GM13977 (cell line): ENCODE results near the gene SUSD6.

Experiments used
- DNase-seq: peaks from one replicate; pipeline ENCODE4 v3.0.0; 2012; ENCODE audit warnings: low spot score
- CTCF ChIP-seq: IDR thresholded peaks from 2 replicates; pipeline ENCODE4 v1.5.1; 2012; ENCODE audit warnings: mild to moderate bottlenecking, control low read depth; ENCODE audit not compliant: insufficient read depth; ENCODE audit errors: extremely low read depth, missing control alignments
- in situ Hi-C: fragments of 300-500 bp; cut with MboI; formaldehyde crosslinking; loops from one replicate; pipeline ENCODE4 v1.12.0; 2022; ENCODE audit warnings: low sequenced_read_pairs, low pct_unique_long_range_greater_than_20kb, mixed read lengths, inconsistent platforms; ENCODE audit not compliant: unreplicated experiment

Gene SUSD6

GRCh38 chr14:69611172-69612013 lies at the start of gene SUSD6:
TSS of gene SUSD6 (plus strand) at chr14:69611596. CDS start at chr14:69658593, 46,997 bp downstream.
- peak; percentile 95 for DNase-seq
- in situ Hi-C loops = no loop called here
- TF ChIP-seq CTCF = no peak

- no peak for DNase-seq
- in situ Hi-C loops = no loop called here
- TF ChIP-seq CTCF = no peak
These were observed 49.5 kb upstream of the SUSD6 start for GRCh38 chr14:69561893-69562292.

GRCh38 chr14:69567563-69567962 lies 43.8 kb upstream of the SUSD6 start:
- TF ChIP-seq CTCF = no peak
- DNase-seq = no peak
- in situ Hi-C loops = no loop called here

- in situ Hi-C loops = no loop called here
- TF ChIP-seq CTCF = no peak
- DNase-seq = no peak
These were observed 41.5 kb upstream of the SUSD6 start for GRCh38 chr14:69569859-69570258.

- DNase-seq = no peak
- in situ Hi-C loops = no loop called here
- TF ChIP-seq CTCF = no peak
These were observed 40.5 kb upstream of the SUSD6 start for GRCh38 chr14:69570836-69571330.

- no peak for TF ChIP-seq CTCF
- DNase-seq = no peak
- in situ Hi-C loops = no loop called here
These were observed 39.9 kb upstream of the SUSD6 start for GRCh38 chr14:69571449-69572029.
